HEK293 (cell line): ENCODE results near the gene GAREM1.

Experiments used
- CTCF ChIA-PET: fragments of 350-600 bp; formaldehyde crosslinking; extraction: SDS; loops from one replicate; lab custom pipeline; 2021; ENCODE audit warnings: antibody characterized with exemption; lab: Yijun Ruan, JAX
- POLR2A ChIA-PET: fragments of 300-600 bp; formaldehyde crosslinking; extraction: SDS; loops from one replicate; lab custom pipeline; 2020; ENCODE audit warnings: antibody characterized with exemption, inconsistent platforms; lab: Yijun Ruan, JAX
- H3K27ac ChIP-seq: fragments of 200-500 bp; sonication (Bioruptor generic); 2 replicates; pipeline ENCODE4 v1.5.1; 2014; ENCODE audit warnings: low read depth, low read length, control low read depth, inconsistent platforms; ENCODE audit errors: extremely low read depth
- H3K36me3 ChIP-seq, 2 experiments: fragments of 200-500 bp in 1 of 2; sonication (Bioruptor generic) in 1 of 2; 1 replicate in 1 of 2; 2 replicates in 1 of 2; pipeline ENCODE4 v1.5.1; 2014 to 2017; ENCODE audit warnings: inconsistent platforms in 2 of 2, low read length in 2 of 2; ENCODE audit not compliant: control insufficient read depth in 2 of 2, insufficient read depth in 1 of 2
- H3K4me1 ChIP-seq: fragments of 200-500 bp; sonication (Bioruptor generic); 2 replicates; pipeline ENCODE4 v1.5.1; 2014; ENCODE audit warnings: mild to moderate bottlenecking, low read length, inconsistent platforms; ENCODE audit not compliant: control insufficient read depth, insufficient read depth
- H3K4me3 ChIP-seq: 2 replicates; pipeline ENCODE4 v1.5.1; 2011; ENCODE audit warnings: low read depth, mild to moderate bottlenecking, control low read depth, low read length, moderate library complexity
- H3K9me3 ChIP-seq: fragments of 200-500 bp; sonication (Bioruptor generic); 2 replicates; pipeline ENCODE4 v1.5.1; 2014; ENCODE audit warnings: low read depth, low read length, inconsistent platforms; ENCODE audit not compliant: control insufficient read depth, insufficient read depth
- CTCF ChIP-seq: fragments of 450-650 bp; formaldehyde crosslinking; IDR thresholded peaks from 2 replicates; pipeline ENCODE4 v1.5.1; 2016; ENCODE audit warnings: missing biosample characterization, missing genetic modification characterization
- MEIS1 ChIP-seq: sonication (generic); formaldehyde crosslinking; IDR thresholded peaks from 2 replicates; pipeline ENCODE4 v1.8.1; 2022; ENCODE audit warnings: missing genetic modification reagents, mild to moderate bottlenecking, borderline replicate concordance
- PRDM1 ChIP-seq: fragments of 450-650 bp; formaldehyde crosslinking; IDR thresholded peaks from 2 replicates; pipeline ENCODE4; 2016; ENCODE audit warnings: missing biosample characterization, missing genetic modification characterization
- PRDM10 ChIP-seq: fragments of 450-650 bp; formaldehyde crosslinking; IDR thresholded peaks from 2 replicates; pipeline ENCODE4 v1.5.1; 2016; ENCODE audit warnings: missing biosample characterization, missing genetic modification characterization
- PRDM4 ChIP-seq: fragments of 450-650 bp; formaldehyde crosslinking; IDR thresholded peaks from 2 replicates; pipeline ENCODE4 v1.5.1; 2017; ENCODE audit warnings: missing biosample characterization, missing genetic modification characterization
- SETDB1 ChIP-seq: IDR thresholded peaks from one replicate; pipeline ENCODE4 v1.6.1; 2017; ENCODE audit warnings: mild to moderate bottlenecking, low read length, moderate library complexity, mixed read lengths; ENCODE audit not compliant: insufficient read length
- ZBTB11 ChIP-seq: fragments of 450-650 bp; formaldehyde crosslinking; conservative IDR thresholded peaks from 2 replicates; pipeline ENCODE4 v1.5.1; 2016; ENCODE audit warnings: low read depth, missing biosample characterization, missing genetic modification characterization
- ZBTB20 ChIP-seq: fragments of 450-650 bp; formaldehyde crosslinking; IDR thresholded peaks from 2 replicates; pipeline ENCODE4 v1.5.1; 2016; ENCODE audit warnings: missing biosample characterization, missing genetic modification characterization
- ZNF148 ChIP-seq: fragments of 450-650 bp; formaldehyde crosslinking; IDR thresholded peaks from 2 replicates; pipeline ENCODE4 v1.5.0; 2017; ENCODE audit warnings: missing biosample characterization, missing genetic modification characterization, borderline replicate concordance
- ZNF174 ChIP-seq: fragments of 450-650 bp; formaldehyde crosslinking; IDR thresholded peaks from 2 replicates; pipeline ENCODE4 v1.5.0; 2017; ENCODE audit warnings: missing biosample characterization, mild to moderate bottlenecking, missing genetic modification characterization
- ZNF19 ChIP-seq: fragments of 450-650 bp; formaldehyde crosslinking; IDR thresholded peaks from 2 replicates; pipeline ENCODE4; 2016; ENCODE audit warnings: missing biosample characterization, missing genetic modification characterization, low read depth
- ZNF335 ChIP-seq: fragments of 450-650 bp; formaldehyde crosslinking; conservative IDR thresholded peaks from 2 replicates; pipeline ENCODE4 v1.5.1; 2016; ENCODE audit warnings: missing biosample characterization, missing genetic modification characterization
- ZNF423 ChIP-seq: fragments of 450-650 bp; formaldehyde crosslinking; IDR thresholded peaks from 2 replicates; pipeline ENCODE4 v1.5.1; 2016; ENCODE audit warnings: missing biosample characterization, missing genetic modification characterization
- ZNF791 ChIP-seq: fragments of 450-650 bp; formaldehyde crosslinking; IDR thresholded peaks from 2 replicates; pipeline ENCODE4 v1.5.1; 2016; ENCODE audit warnings: missing biosample characterization, missing genetic modification characterization

The GAREM1 gene

GRCh38 chr18:32427084-32427900 lies 43.4 kb downstream of the GAREM1 start:
- CTCF ChIA-PET, result interaction anchor here (0.6 to 1.6 kb wide), 10 partner anchors 8 to 1501 kb away, joined by 3 to 7 read pairs (median 4); no protein-coding TSS in a partner anchor
- TF ChIP-seq ZBTB11 (tag by site-specific recombination) (no peak), PRDM4 (tag by site-specific recombination) (peak; percentile 35; the same call in 1 of the 2 replicates), PRDM10 (tag by site-specific recombination) (0 out of 2 replicates have a peak, but pooled peaks have one; percentile 15), ZNF335 (tag by site-specific recombination) (peak; percentile 39; the same call in 1 of the 2 replicates), ZBTB20 (tag by site-specific recombination) (no peak)
- no peaks in the 10 kb centered on the region for H3K36me3 ChIP-seq
- H3K9me3 ChIP-seq, result no peaks in the 10 kb centered on the region
- POLR2A ChIA-PET, result interaction anchor here (0.5 to 1.0 kb wide), 2 partner anchors 43 to 118 kb away, joined by 3 read pairs; partner anchors contain the start of gene GAREM1
- H3K4me1 ChIP-seq, result no peaks in the 10 kb centered on the region
- H3K27ac ChIP-seq, result no peak overlapping the region
- H3K4me3 ChIP-seq, result no peak overlapping the region

- Histone ChIP-seq H3K4me1 (no peaks in the 10 kb centered on the region), H3K9me3 (no peaks in the 10 kb centered on the region), H3K27ac (no peak overlapping the region), H3K36me3 (no peaks in the 10 kb centered on the region), H3K4me3 (no peak overlapping the region)
- ChIA-PET POLR2A (no interaction called here), CTCF (interaction anchor here (0.6 kb wide), 1 partner anchor 1325 kb away, joined by 4 read pairs; no protein-coding TSS in a partner anchor)
- TF ChIP-seq PRDM1, result 0 out of 2 replicates have a peak, but pooled peaks have one; percentile 21
- TF ChIP-seq MEIS1 (CRISPR knock-in tag), result no peak
- no peak for TF ChIP-seq ZNF791 (tag by site-specific recombination)
These were observed 45.2 kb downstream of the GAREM1 start for GRCh38 chr18:32425466-32425865.

- no peaks in the 10 kb centered on the region for H3K4me1 ChIP-seq
- ChIA-PET POLR2A (no interaction called here), CTCF (interaction anchor here (0.6 to 1.0 kb wide), 2 partner anchors 15 to 698 kb away, joined by 3 to 4 read pairs; no protein-coding TSS in a partner anchor)
- no peak overlapping the region for H3K4me3 ChIP-seq
- H3K36me3 ChIP-seq, result no peaks in the 10 kb centered on the region
- no peak overlapping the region for H3K27ac ChIP-seq
- H3K9me3 ChIP-seq, result no peaks in the 10 kb centered on the region
- TF ChIP-seq CTCF (no peak), ZNF148 (tag by site-specific recombination) (no peak), ZNF423 (tag by site-specific recombination) (no peak), SETDB1 (no peak), ZNF19 (tag by site-specific recombination) (no peak), ZNF174 (no peak)
These were observed 46.0 kb downstream of the GAREM1 start for GRCh38 chr18:32424696-32425095.
